HL-60 (cell line): ENCODE data around the gene KXD1.

Experiments
- DNase-seq, 2 experiments: peaks; one replicate each; pipeline ENCODE4 v3.0.0-alpha.2; 2010 to 2020; ENCODE audit warnings: low read depth in 1 of 2, low spot score in 1 of 2
- H3K27ac ChIP-seq: fragments of 250-450 bp; sonication (Bioruptor Pico); replicated peaks from 2 replicates; pipeline ENCODE4 v1.5.1; 2020; ENCODE audit warnings: mild to moderate bottlenecking, moderate library complexity
- H3K27me3 ChIP-seq: fragments of 250-450 bp; sonication (Bioruptor Pico); 2 replicates; pipeline ENCODE4 v1.5.1; 2021; ENCODE audit warnings: mild to moderate bottlenecking, moderate library complexity; ENCODE audit not compliant: insufficient read depth, poor library complexity, severe bottlenecking
- H3K4me3 ChIP-seq: replicated peaks from 2 replicates; pipeline ENCODE4 v1.5.1; 2011; ENCODE audit warnings: mild to moderate bottlenecking, control low read depth, low read length; ENCODE audit not compliant: insufficient read depth
- CTCF ChIP-seq: IDR thresholded peaks from one replicate; pipeline ENCODE4 v1.5.1; 2011; ENCODE audit warnings: low read length, control low read depth, inconsistent platforms; ENCODE audit not compliant: insufficient read depth
- GABPA ChIP-seq: IDR thresholded peaks from 2 replicates; pipeline ENCODE4 v1.6.1; 2012; ENCODE audit warnings: low read depth
- POLR2AphosphoS5 ChIP-seq: IDR thresholded peaks from 2 replicates; pipeline ENCODE4 v1.6.1; 2012; ENCODE audit warnings: low read depth
- REST ChIP-seq: IDR thresholded peaks from 2 replicates; pipeline ENCODE4 v1.6.1; 2012; ENCODE audit warnings: low read depth; ENCODE audit not compliant: insufficient replicate concordance
- SPI1 ChIP-seq: IDR thresholded peaks from 2 replicates; pipeline ENCODE4 v1.6.1; 2012; ENCODE audit warnings: low read depth, mild to moderate bottlenecking, borderline replicate concordance

KXD1 gene

GRCh38 chr19:18541258-18541991 is 16.2 kb upstream of the KXD1 start:
- DNase-seq = no peak
- Histone ChIP-seq H3K27ac (no peak overlapping the region), H3K27me3 (no peaks in the 10 kb centered on the region), H3K4me3 (no peak overlapping the region)
- no peak for TF ChIP-seq POLR2AphosphoS5
- no peak for TF ChIP-seq SPI1
- TF ChIP-seq CTCF = no peak
- TF ChIP-seq GABPA = no peak
- no peak for TF ChIP-seq REST

GRCh38 chr19:18541992-18542940 is 15.4 kb upstream of the KXD1 start:
- H3K27me3 ChIP-seq = no peaks in the 10 kb centered on the region
- no peak for TF ChIP-seq POLR2AphosphoS5
- no peak for TF ChIP-seq GABPA
- no peak for TF ChIP-seq SPI1
- TF ChIP-seq REST = no peak
- TF ChIP-seq CTCF = no peak
- peak overlapping the region; percentile 1; the same call in 1 of the 2 replicates for H3K27ac ChIP-seq
- peak overlapping the region; percentile 84 for H3K4me3 ChIP-seq
- no peak for DNase-seq

- DNase-seq = peak in 1 of 2 experiments; percentile 93
- H3K4me3 ChIP-seq = peak within 1 kb of the TSS; percentile 84
- peak within 1 kb of the TSS; percentile 66 for H3K27ac ChIP-seq
- no peaks in the 10 kb centered on the region for H3K27me3 ChIP-seq
- TF ChIP-seq CTCF (no peak), SPI1 (no peak), POLR2AphosphoS5 (no peak), REST (no peak), GABPA (no peak)
Observed at GRCh38 chr19:18542941-18543813, 14.5 kb upstream of the KXD1 start, which contains the start of gene FKBP8. TSS of gene FKBP8 (minus strand) at chr19:18543573. CDS start at chr19:18541970, 1,603 bp downstream.
